ENCODE measurements around the gene SYTL1.
"Not testable (repeated sequence)": the region's sequence is repeated elsewhere in the genome, so short reads cannot be mapped to it uniquely, and the experiment has no call there.

The SYTL1 gene

GRCh38 chr1:27383039-27383605 lies 41.3 kb downstream of the SYTL1 start, which contains the start of gene CD164L2:
TSS of gene CD164L2 (minus strand) at chr1:27383333. CDS start at chr1:27383239, 94 bp downstream.
- DNase-seq (ENCODE audit: low read depth in 3 of 3): peak in 1 of 3 donors; percentile 37

GRCh38 chr1:27383661-27384060 lies 41.8 kb downstream of the SYTL1 start:
- no peak for DNase-seq (ENCODE audit: low read depth in 3 of 3)

GRCh38 chr1:27384797-27385196 lies 43.0 kb downstream of the SYTL1 start:
- DNase-seq (ENCODE audit: low read depth in 3 of 3): not testable (repeated sequence)

GRCh38 chr1:27388337-27389005 lies 46.6 kb downstream of the SYTL1 start:
- peak; percentile 43 to 73 (median 58) for DNase-seq (ENCODE audit: low read depth in 3 of 3)

GRCh38 chr1:27391511-27392095 lies 49.8 kb downstream of the SYTL1 start:
- no peak for DNase-seq (ENCODE audit: low read depth in 3 of 3)

GRCh38 chr1:27392096-27392777 lies 50.4 kb downstream of the SYTL1 start, which contains the start of gene GPR3:
TSS of gene GPR3 (plus strand) at chr1:27392622. CDS start at chr1:27393799, 1,177 bp downstream.
- DNase-seq (ENCODE audit: low read depth in 3 of 3): peak; percentile 87 to 95 (median 89)

GRCh38 chr1:27392778-27393635 lies 51.2 kb downstream of the SYTL1 start:
- DNase-seq (ENCODE audit: low read depth in 3 of 3): no peak

- no peak for DNase-seq (ENCODE audit: low read depth in 3 of 3)
Observed at GRCh38 chr1:27393641-27394281, 51.9 kb downstream of the SYTL1 start.

- DNase-seq (ENCODE audit: low read depth in 3 of 3): no peak
Observed at GRCh38 chr1:27394282-27394658, 52.4 kb downstream of the SYTL1 start.

GRCh38 chr1:27394925-27395324 lies 53.1 kb downstream of the SYTL1 start:
- no peak for DNase-seq (ENCODE audit: low read depth in 3 of 3)

GRCh38 chr1:27395441-27396195 lies 53.8 kb downstream of the SYTL1 start:
- peak; percentile 54 to 69 (median 69) for DNase-seq (ENCODE audit: low read depth in 3 of 3)

GRCh38 chr1:27397110-27397509 lies 55.3 kb downstream of the SYTL1 start:
- no peak for DNase-seq (ENCODE audit: low read depth in 3 of 3)

- no peak for DNase-seq (ENCODE audit: low read depth in 3 of 3)
Observed at GRCh38 chr1:27397749-27398148, 55.9 kb downstream of the SYTL1 start.

- no peak for DNase-seq (ENCODE audit: low read depth in 3 of 3)
Observed at GRCh38 chr1:27398405-27399149, 56.8 kb downstream of the SYTL1 start.

- DNase-seq (ENCODE audit: low read depth in 3 of 3): no peak
Observed at GRCh38 chr1:27399251-27400025, 57.6 kb downstream of the SYTL1 start.

GRCh38 chr1:27400082-27400962 lies 58.5 kb downstream of the SYTL1 start:
- DNase-seq (ENCODE audit: low read depth in 3 of 3): no peak

GRCh38 chr1:27400963-27401341 lies 59.1 kb downstream of the SYTL1 start:
- DNase-seq (ENCODE audit: low read depth in 3 of 3): no peak

GRCh38 chr1:27402349-27402754 lies 60.5 kb downstream of the SYTL1 start:
- no peak for DNase-seq (ENCODE audit: low read depth in 3 of 3)
